ENCODE data around the gene ZNF747.

The ZNF747 gene

GRCh38 chr16:30534368-30535105, at the start of gene ZNF747:
TSS of gene ZNF747 (minus strand) at chr16:30534858. CDS start at chr16:30534679, 179 bp downstream.
- peak; percentile 91 to 94 for DNase-seq

- DNase-seq = no peak
Observed at GRCh38 chr16:30582611-30583340, 48.1 kb upstream of the ZNF747 start.

GRCh38 chr16:30581457-30581856, 46.8 kb upstream of the ZNF747 start:
- DNase-seq = no peak

GRCh38 chr16:30574678-30575077, 40.0 kb upstream of the ZNF747 start:
- no peak for DNase-seq

GRCh38 chr16:30571445-30572322, 37.0 kb upstream of the ZNF747 start, which contains the start of gene ZNF688:
TSS of gene ZNF688 (minus strand) at chr16:30571714. CDS start at chr16:30571629, 85 bp downstream.
- peak; percentile 98 for DNase-seq

GRCh38 chr16:30570636-30571444, 36.2 kb upstream of the ZNF747 start:
- DNase-seq = no peak

- no peak for DNase-seq
Observed at GRCh38 chr16:30569746-30570635, 35.3 kb upstream of the ZNF747 start.

GRCh38 chr16:30569281-30569680, 34.6 kb upstream of the ZNF747 start:
- DNase-seq = no peak

- DNase-seq = peak; percentile 71 to 73
Observed at GRCh38 chr16:30567991-30568638, 33.5 kb upstream of the ZNF747 start.

GRCh38 chr16:30567160-30567990, 32.7 kb upstream of the ZNF747 start:
- DNase-seq = peak; percentile 57 to 68

GRCh38 chr16:30566531-30566930, 31.9 kb upstream of the ZNF747 start:
- no peak for DNase-seq

GRCh38 chr16:30565984-30566383, 31.3 kb upstream of the ZNF747 start:
- no peak for DNase-seq

- DNase-seq = no peak
Observed at GRCh38 chr16:30565526-30565925, 30.9 kb upstream of the ZNF747 start.

- no peak for DNase-seq
Observed at GRCh38 chr16:30562021-30562420, 27.4 kb upstream of the ZNF747 start.

- peak; percentile 31 to 43 for DNase-seq
Observed at GRCh38 chr16:30561089-30561816, 26.6 kb upstream of the ZNF747 start.

- DNase-seq = no peak
Observed at GRCh38 chr16:30559690-30560089, 25.0 kb upstream of the ZNF747 start.

- no peak for DNase-seq
Observed at GRCh38 chr16:30558789-30559377, 24.2 kb upstream of the ZNF747 start.
